OCI-LY3 (cell line): ENCODE measurements around the gene TF.

Source experiments
- H2AFZ ChIP-seq: fragments of 200-600, 300-600 bp; shearing (Covaris generic); 2 replicates; pipeline ENCODE4 v1.6.0; 2014; ENCODE audit warnings: antibody characterized with exemption, low read depth, low read length
- H3K27ac ChIP-seq: fragments of 200-600, 300-600 bp; sonication (generic); 2 replicates; pipeline ENCODE4 v1.5.1; 2014; ENCODE audit warnings: mild to moderate bottlenecking, low read length, moderate library complexity, mixed read lengths
- H3K27me3 ChIP-seq: fragments of 200-600, 300-600 bp; sonication (generic); 2 replicates; pipeline ENCODE4 v1.6.1; 2014; ENCODE audit warnings: low read depth, low read length, mixed read lengths
- H3K36me3 ChIP-seq: fragments of 200-600, 300-600 bp; sonication (generic); replicated peaks from 2 replicates; pipeline ENCODE3; 2014; ENCODE audit warnings: low read depth, low read length, mixed read lengths
- H3K4me1 ChIP-seq: fragments of 300-600, 200-600 bp; sonication (generic); 2 replicates; pipeline ENCODE4 v1.6.1; 2014; ENCODE audit warnings: low read length, mixed read lengths
- H3K4me2 ChIP-seq: fragments of 200-600, 300-600 bp; sonication (generic); 2 replicates; pipeline ENCODE4 v1.6.1; 2014; ENCODE audit warnings: low read length, mixed read lengths
- H3K4me3 ChIP-seq: fragments of 300-600, 200-600 bp; sonication (generic); 2 replicates; pipeline ENCODE4 v1.5.1; 2014; ENCODE audit warnings: antibody characterized with exemption, mild to moderate bottlenecking, low read length, moderate library complexity
- H3K79me2 ChIP-seq: fragments of 300-600, 200-600 bp; shearing (Covaris generic); 2 replicates; pipeline ENCODE4 v1.6.1; 2014; ENCODE audit warnings: mild to moderate bottlenecking, low read length, mixed read lengths
- H3K9ac ChIP-seq: fragments of 300-600, 200-600 bp; shearing (Covaris generic); 2 replicates; pipeline ENCODE4 v1.6.0; 2014; ENCODE audit warnings: mild to moderate bottlenecking, low read length, moderate library complexity
- H3K9me3 ChIP-seq: fragments of 200-600, 300-600 bp; shearing (Covaris generic); 2 replicates; pipeline ENCODE4 v1.6.1; 2014; ENCODE audit warnings: low read length, mixed read lengths; ENCODE audit not compliant: insufficient read depth
- H4K20me1 ChIP-seq: fragments of 200-600, 300-600 bp; sonication (generic); 2 replicates; pipeline ENCODE4 v1.6.1; 2016; ENCODE audit warnings: low read length, mixed read lengths; ENCODE audit not compliant: insufficient read depth
- CTCF ChIP-seq: fragments of 200-600, 300-600 bp; sonication (generic); IDR thresholded peaks from 2 replicates; pipeline ENCODE4 v1.5.1; 2014; ENCODE audit warnings: antibody characterized with exemption, low read length, low read depth
- EZH2phosphoT487 ChIP-seq: fragments of 200-600 bp; shearing (Covaris generic); IDR thresholded peaks from 2 replicates; pipeline ENCODE4 v1.6.1; 2018; ENCODE audit warnings: antibody characterized with exemption, mixed run types, low read depth

TF gene

GRCh38 chr3:133781570-133781969, 35.4 kb downstream of the TF start:
- H3K27me3 ChIP-seq, result peaks cover 15% of the 10 kb centered on the region; the same call in 1 of the 2 replicates
- no peak overlapping the region for H3K4me3 ChIP-seq
- TF ChIP-seq EZH2phosphoT487 (no peak), CTCF (no peak)

GRCh38 chr3:133782454-133782853, 36.3 kb downstream of the TF start:
- H3K4me3 ChIP-seq, result no peak overlapping the region
- H3K27ac ChIP-seq, result no peak overlapping the region

More at GRCh38 chr3:133781570-133781969, 35.4 kb downstream of the TF start:
- Histone ChIP-seq H3K9ac (no peak overlapping the region), H3K36me3 (no peaks in the 10 kb centered on the region), H2AFZ (no peak overlapping the region), H4K20me1 (no peaks in the 10 kb centered on the region), H3K9me3 (no peaks in the 10 kb centered on the region), H3K79me2 (no peaks in the 10 kb centered on the region), H3K4me1 (no peaks in the 10 kb centered on the region), H3K4me2 (no peak overlapping the region), H3K27ac (no peak overlapping the region)

GRCh38 chr3:133783762-133784161, 37.6 kb downstream of the TF start:
- no peak overlapping the region for H3K9ac ChIP-seq
- no peaks in the 10 kb centered on the region for H3K36me3 ChIP-seq
- H3K79me2 ChIP-seq, result no peaks in the 10 kb centered on the region
- H3K9me3 ChIP-seq, result no peaks in the 10 kb centered on the region
- H2AFZ ChIP-seq, result no peak overlapping the region
- H3K4me3 ChIP-seq, result no peak overlapping the region
- no peak overlapping the region for H3K4me2 ChIP-seq
- no peaks in the 10 kb centered on the region for H3K4me1 ChIP-seq
- TF ChIP-seq CTCF (no peak), EZH2phosphoT487 (no peak)
- no peaks in the 10 kb centered on the region for H4K20me1 ChIP-seq
- H3K27me3 ChIP-seq, result 0 out of 2 replicates have a peak, but pooled peaks cover 8% of the 10 kb centered on the region
- no peak overlapping the region for H3K27ac ChIP-seq

More at GRCh38 chr3:133782454-133782853, 36.3 kb downstream of the TF start:
- Histone ChIP-seq H3K9me3 (no peaks in the 10 kb centered on the region), H3K36me3 (no peaks in the 10 kb centered on the region), H2AFZ (no peak overlapping the region), H3K27me3 (peaks cover 15% of the 10 kb centered on the region; the same call in 1 of the 2 replicates), H3K79me2 (no peaks in the 10 kb centered on the region), H3K9ac (no peak overlapping the region), H3K4me1 (no peaks in the 10 kb centered on the region), H3K4me2 (no peak overlapping the region), H4K20me1 (no peaks in the 10 kb centered on the region)
- TF ChIP-seq EZH2phosphoT487 (no peak), CTCF (no peak)

- H2AFZ ChIP-seq, result no peak overlapping the region
- no peak overlapping the region for H3K27ac ChIP-seq
- no peak overlapping the region for H3K4me3 ChIP-seq
- H3K79me2 ChIP-seq, result no peaks in the 10 kb centered on the region
- H3K4me1 ChIP-seq, result no peaks in the 10 kb centered on the region
- no peaks in the 10 kb centered on the region for H4K20me1 ChIP-seq
- H3K4me2 ChIP-seq, result no peak overlapping the region
- no peaks in the 10 kb centered on the region for H3K27me3 ChIP-seq
- TF ChIP-seq EZH2phosphoT487 (no peak), CTCF (no peak)
- H3K9me3 ChIP-seq, result peaks cover 15% of the 10 kb centered on the region
- H3K9ac ChIP-seq, result no peak overlapping the region
- H3K36me3 ChIP-seq, result no peaks in the 10 kb centered on the region
Observed at GRCh38 chr3:133788024-133788423, 41.8 kb downstream of the TF start.
